ENCODE results near the gene PTGDS.

The PTGDS gene

DNA sequence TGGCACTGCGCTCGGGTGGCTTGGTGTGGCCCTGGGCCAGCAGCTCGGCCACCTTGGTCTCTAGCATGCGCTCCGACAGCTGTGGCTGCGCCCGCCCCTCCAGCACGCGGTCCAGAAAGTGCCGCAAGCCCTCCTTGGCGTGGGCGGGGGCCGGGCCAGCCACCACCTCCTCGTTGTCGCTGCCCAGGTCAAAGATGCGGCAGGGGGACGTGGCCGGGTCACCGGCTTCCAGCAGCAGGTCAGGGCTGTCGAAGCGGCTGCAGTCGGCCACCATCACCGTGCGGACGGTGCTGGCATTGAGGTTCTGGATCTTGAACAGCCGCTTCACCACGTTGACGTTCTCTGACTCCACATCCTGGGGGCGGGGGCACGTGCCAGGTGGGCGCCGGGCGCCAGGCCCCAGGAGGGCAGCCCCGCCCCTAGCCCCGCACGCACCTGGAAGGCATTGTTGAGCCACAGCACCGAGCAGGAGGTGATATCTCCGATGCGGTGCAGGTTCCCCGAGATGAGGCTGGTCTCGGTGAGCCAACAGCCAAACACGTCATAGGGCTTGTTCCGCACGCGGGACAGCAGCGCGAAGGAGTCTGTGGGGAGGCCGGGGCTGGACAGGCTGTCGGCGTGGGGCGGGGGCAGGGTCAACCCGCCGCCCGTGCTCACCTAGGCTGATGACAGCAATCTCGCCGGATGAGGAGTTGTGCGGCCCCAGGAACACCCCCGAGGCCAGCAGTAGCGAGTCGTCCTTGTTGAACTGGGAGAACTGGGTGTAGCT, 35.0 kb upstream of the PTGDS start:
- Mint-ChIP-seq H3K27ac (no peak overlapping the region), H3K36me3 (ENCODE audit: low read depth) (peaks cover 24% of the 10 kb centered on the region), H3K4me1 (ENCODE audit: low read depth) (peaks cover 7% of the 10 kb centered on the region), H3K27me3 (ENCODE audit: low read depth) (no peaks in the 10 kb centered on the region), H3K4me3 (peak overlapping the region; percentile 79), H3K9me3 (no peaks in the 10 kb centered on the region)
- no peak for DNase-seq (ENCODE audit: low spot score)

DNA sequence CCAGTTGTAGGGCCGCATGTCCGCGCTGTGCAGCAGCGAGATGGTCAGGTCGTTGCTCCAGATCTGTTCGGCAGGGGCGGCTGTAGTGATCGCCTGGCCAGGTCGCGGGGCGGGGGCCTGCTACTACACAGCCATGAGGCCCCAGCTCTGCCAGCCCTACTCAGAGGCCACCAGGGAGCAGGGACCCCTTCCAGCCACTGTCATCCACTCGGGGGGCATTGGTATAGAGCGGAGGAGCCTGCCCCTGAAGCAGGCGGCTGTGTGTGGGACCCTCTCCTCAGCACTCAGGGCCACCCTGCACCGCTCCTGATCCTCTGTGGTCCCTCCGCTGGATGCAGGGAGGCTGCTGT, 34.4 kb upstream of the PTGDS start:
- DNase-seq (ENCODE audit: low spot score): no peak
- H3K36me3 Mint-ChIP-seq (ENCODE audit: low read depth): peaks cover 21% of the 10 kb centered on the region
- peak overlapping the region; percentile 79 for H3K4me3 Mint-ChIP-seq
- H3K9me3 Mint-ChIP-seq: no peaks in the 10 kb centered on the region
- H3K27ac Mint-ChIP-seq: no peak overlapping the region
- peaks cover 7% of the 10 kb centered on the region for H3K4me1 Mint-ChIP-seq (ENCODE audit: low read depth)
- no peaks in the 10 kb centered on the region for H3K27me3 Mint-ChIP-seq (ENCODE audit: low read depth)

DNA sequence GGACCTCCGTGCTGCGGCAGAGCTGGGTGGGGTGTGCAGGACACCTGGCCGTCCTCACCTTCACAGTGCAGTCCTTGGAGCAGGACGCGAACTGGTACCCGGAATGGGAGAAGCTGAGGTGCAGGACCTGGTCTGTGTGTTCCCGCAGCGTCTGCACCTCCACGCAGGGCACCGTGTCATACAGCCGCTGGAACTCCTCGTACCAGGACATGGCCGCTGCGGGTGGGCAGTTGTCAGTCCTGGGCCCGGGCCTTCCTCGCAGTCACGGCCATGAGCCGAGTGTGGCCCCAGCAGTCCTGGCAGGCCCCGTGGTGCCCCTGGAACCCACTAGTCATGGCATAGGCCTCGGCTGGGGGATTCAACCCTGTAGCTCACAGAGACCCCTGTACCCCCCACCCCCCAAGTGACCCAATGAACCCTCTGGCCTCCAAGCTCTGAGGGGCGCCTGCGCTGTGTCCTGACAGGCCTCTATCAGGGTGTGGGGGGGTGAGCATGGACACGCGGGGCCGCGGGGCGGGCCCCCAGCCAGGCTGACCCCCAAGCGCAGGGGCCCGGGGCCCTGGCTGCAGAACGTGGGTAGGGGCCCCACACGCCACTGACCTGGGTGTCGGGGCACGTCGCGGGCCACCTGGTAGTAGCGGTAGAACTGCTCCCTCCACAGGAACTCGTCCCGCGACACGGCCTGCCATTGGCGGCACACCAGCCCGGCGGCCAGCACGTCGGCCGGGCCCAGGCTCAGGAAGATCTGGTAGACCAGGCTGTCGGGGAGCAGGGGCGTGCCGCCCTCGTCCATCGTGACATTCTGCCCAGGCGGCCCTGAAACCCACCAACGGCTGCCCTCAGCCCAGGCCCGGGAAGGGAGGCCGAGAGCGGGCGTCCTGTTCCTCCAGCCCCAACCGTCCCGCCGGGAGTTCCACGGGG, 33.8 kb upstream of the PTGDS start:
- peak overlapping the region; percentile 79 for H3K4me3 Mint-ChIP-seq
- H3K27ac Mint-ChIP-seq: peak overlapping the region; percentile 84
- DNase-seq (ENCODE audit: low spot score): peak; percentile 42
- H3K4me1 Mint-ChIP-seq (ENCODE audit: low read depth): peaks cover 6% of the 10 kb centered on the region
- H3K9me3 Mint-ChIP-seq: no peaks in the 10 kb centered on the region
- H3K36me3 Mint-ChIP-seq (ENCODE audit: low read depth): peaks cover 19% of the 10 kb centered on the region
- no peaks in the 10 kb centered on the region for H3K27me3 Mint-ChIP-seq (ENCODE audit: low read depth)

DNA sequence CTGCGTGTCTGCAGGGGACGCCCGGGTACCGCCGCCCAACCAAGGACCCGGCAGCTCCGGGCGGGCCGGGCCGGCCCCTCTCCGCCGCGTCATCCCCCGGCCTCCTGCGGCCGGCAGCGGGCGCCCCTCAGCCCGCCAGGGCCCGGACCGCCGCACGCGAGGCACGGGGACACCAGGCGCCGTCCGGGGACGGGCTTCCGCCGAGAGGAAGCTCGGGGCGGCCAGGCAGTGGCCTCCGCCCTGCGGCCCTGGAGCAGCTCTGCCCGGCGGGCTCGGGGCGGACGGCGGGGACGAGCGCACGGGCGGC, 33.1 kb upstream of the PTGDS start:
- peaks cover 5% of the 10 kb centered on the region for H3K4me1 Mint-ChIP-seq (ENCODE audit: low read depth)
- no peak for DNase-seq (ENCODE audit: low spot score)
- H3K27ac Mint-ChIP-seq: no peak overlapping the region
- H3K36me3 Mint-ChIP-seq (ENCODE audit: low read depth): peaks cover 16% of the 10 kb centered on the region
- no peaks in the 10 kb centered on the region for H3K27me3 Mint-ChIP-seq (ENCODE audit: low read depth)
- H3K9me3 Mint-ChIP-seq: no peaks in the 10 kb centered on the region
- peak overlapping the region; percentile 79 for H3K4me3 Mint-ChIP-seq

DNA sequence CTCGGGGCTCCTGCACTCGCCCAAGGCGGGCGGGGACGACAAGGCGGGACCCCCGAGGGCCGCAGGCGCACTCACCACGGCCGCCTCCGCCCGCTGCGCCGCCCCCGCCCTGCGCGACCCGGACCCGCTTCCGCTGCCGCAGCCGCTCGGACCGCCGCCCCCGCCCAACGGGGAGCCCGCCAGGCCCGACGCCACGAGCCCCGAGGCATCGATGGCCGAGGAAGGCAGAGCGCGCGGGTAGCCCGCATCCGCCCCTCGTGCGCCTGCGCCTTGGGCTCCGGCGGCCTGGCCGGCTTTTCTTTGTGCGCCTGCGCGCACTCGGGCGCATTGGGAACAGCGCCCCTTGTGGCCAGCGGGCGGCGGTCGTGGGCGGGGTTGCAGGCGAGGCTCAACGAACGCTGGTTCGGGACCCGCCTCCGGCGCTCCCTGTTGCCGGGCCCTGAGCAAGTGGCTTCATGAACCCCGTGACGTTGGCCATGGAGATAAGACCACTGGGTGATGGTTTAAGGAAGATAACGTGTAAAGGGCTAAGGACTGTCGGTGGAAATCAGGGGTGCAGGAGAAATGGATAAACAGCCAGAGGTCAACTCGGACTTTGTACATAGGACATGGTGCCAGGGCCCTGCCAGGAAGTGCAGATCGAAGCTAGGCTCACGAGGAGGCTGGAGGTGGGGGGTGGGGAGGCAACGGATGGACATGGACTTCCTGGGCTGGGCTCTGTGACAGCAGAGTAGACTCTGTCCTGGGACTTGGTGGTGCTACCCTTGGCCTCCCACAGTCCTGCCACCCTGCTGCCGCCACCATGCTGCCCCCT, 32.6 kb upstream of the PTGDS start, which contains the start of the genes C8G and FBXW5:
Gene C8G, plus strand, starts transcription at position 725 of the 814 bp plus-strand sequence. Its CDS starts 78 bp downstream, at position 803.
Gene FBXW5, minus strand, starts transcription at position 220 of the 814 bp plus-strand sequence. CDS start 655 bp downstream, outside the sequence.
- peak within 1 kb of the TSS; percentile 84 for H3K27ac Mint-ChIP-seq

DNA sequence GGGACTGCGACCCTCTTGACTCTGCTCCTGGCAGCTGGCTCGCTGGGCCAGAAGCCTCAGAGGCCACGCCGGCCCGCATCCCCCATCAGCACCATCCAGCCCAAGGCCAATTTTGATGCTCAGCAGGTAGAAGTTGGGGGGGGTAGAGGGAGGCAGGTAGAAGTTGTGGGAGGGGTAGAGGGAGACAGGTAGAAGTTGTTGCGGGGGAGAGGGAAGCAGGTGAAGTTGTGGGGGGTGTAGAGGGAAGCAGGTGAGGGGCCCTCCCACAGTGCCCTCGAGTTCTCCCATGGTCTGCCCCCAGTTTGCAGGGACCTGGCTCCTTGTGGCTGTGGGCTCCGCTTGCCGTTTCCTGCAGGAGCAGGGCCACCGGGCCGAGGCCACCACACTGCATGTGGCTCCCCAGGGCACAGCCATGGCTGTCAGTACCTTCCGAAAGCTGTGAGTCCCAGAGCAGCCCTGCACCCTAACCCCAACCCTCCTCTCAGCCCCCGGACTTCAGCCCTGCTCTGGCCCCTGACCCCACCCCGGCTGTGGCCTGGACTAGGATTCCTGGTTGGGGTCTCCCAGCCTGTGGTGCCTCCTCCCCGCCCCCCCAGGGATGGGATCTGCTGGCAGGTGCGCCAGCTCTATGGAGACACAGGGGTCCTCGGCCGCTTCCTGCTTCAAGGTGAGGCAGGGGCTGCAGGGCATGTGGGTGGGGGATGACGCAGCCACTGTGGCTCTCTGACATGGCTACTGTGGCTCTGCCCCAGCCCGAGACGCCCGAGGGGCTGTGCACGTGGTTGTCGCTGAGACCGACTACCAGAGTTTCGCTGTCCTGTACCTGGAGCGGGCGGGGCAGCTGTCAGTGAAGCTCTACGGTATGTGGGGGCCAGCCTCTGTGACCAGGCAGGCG, 31.7 kb upstream of the PTGDS start:
- DNase-seq (ENCODE audit: low spot score): no peak

More for the DNA sequence above, 32.6 kb upstream of the PTGDS start, which contains the start of the genes C8G and FBXW5:
- Mint-ChIP-seq H3K36me3 (ENCODE audit: low read depth) (peaks cover 12% of the 10 kb centered on the region), H3K4me3 (peak within 1 kb of the TSS; percentile 79), H3K4me1 (ENCODE audit: low read depth) (peaks cover 5% of the 10 kb centered on the region), H3K27me3 (ENCODE audit: low read depth) (no peaks in the 10 kb centered on the region), H3K9me3 (no peaks in the 10 kb centered on the region)
- peak; percentile 97 for DNase-seq (ENCODE audit: low spot score)

DNA sequence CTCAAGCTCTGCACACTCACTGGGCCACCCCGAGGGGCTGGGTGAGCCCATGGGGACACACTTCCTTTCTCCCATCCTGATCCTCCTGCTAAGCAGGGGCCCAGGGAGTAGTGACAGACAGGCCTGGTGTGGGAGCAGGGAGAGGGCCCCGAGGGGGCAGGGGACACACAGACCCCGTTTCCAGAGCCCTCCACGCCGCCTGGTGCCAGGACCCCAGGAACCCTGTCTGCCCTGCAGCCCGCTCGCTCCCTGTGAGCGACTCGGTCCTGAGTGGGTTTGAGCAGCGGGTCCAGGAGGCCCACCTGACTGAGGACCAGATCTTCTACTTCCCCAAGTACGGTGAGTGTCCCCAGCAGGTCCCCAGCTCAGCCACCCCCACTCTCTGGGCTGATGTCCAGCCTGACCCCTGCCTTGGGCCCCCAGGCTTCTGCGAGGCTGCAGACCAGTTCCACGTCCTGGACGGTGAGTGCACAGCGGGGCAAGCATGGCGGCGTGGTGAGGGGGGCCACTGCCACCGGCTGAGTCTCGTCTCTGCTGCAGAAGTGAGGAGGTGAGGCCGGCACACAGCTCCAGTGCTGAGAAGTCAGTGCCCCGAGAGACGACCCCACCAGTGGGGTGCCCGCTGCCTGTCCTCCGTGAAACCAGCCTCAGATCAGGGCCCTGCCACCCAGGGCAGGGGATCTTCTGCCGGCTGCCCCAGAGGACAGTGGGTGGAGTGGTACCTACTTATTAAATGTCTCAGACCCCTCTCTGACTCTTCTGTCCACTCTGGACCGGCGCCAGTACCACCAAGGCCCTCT, 30.9 kb upstream of the PTGDS start:
- Mint-ChIP-seq H3K9me3 (no peaks in the 10 kb centered on the region), H3K36me3 (ENCODE audit: low read depth) (peaks cover 4% of the 10 kb centered on the region), H3K4me3 (no peak overlapping the region), H3K27ac (no peak overlapping the region), H3K27me3 (ENCODE audit: low read depth) (no peaks in the 10 kb centered on the region), H3K4me1 (ENCODE audit: low read depth) (peaks cover 5% of the 10 kb centered on the region)
- no peak for DNase-seq (ENCODE audit: low spot score)

More for the DNA sequence above, 31.7 kb upstream of the PTGDS start:
- H3K4me3 Mint-ChIP-seq: no peak overlapping the region
- H3K4me1 Mint-ChIP-seq (ENCODE audit: low read depth): peaks cover 5% of the 10 kb centered on the region
- peaks cover 8% of the 10 kb centered on the region for H3K36me3 Mint-ChIP-seq (ENCODE audit: low read depth)
- no peak overlapping the region for H3K27ac Mint-ChIP-seq
- no peaks in the 10 kb centered on the region for H3K9me3 Mint-ChIP-seq
- no peaks in the 10 kb centered on the region for H3K27me3 Mint-ChIP-seq (ENCODE audit: low read depth)

DNA sequence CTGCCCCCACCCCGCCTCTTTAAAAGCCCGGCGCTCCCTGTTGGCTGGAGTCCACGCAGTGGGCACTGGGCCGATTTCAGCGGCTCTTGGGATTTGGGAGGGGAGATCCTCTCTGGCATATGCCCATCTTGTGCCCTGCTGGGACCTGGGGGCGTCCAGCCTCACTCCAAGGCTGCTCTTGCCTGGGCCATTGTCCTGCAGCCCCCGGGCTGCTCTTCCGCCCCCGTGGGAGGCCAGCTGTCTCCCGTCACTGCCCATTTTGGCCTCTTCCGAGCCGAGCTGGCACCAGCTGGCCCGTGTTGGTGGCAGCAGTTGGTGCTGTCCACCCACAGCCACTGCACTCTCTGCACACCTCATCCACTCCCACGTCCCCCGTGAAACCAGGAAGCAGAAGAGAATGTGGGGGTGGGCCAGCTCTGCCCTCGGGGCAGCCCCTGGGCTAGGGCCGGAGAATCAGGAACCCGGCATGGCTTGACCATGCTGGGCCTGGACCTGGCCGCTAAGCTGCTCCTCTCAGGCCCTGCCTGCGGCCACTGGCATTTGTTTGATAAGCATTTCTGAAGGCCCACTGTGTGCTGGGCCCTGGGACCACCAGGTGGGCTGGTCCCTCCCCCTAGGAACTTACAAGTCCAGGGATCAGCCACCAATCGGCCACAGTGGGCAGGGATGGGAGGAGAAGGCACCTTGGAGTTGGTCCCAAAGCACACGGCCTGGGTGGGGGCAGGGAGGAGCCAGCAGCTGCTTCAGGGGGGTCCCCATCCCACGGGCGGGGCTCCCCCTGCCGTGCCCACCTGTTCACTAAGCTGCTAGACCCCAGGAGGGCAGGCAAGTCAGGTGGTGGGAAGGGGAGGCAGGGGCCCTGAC, 30.0 kb upstream of the PTGDS start:
- no peak overlapping the region for H3K27ac Mint-ChIP-seq
- H3K27me3 Mint-ChIP-seq (ENCODE audit: low read depth): no peaks in the 10 kb centered on the region
- no peak overlapping the region for H3K4me3 Mint-ChIP-seq
- H3K4me1 Mint-ChIP-seq (ENCODE audit: low read depth): peaks cover 4% of the 10 kb centered on the region
- no peaks in the 10 kb centered on the region for H3K36me3 Mint-ChIP-seq (ENCODE audit: low read depth)
- H3K9me3 Mint-ChIP-seq: no peaks in the 10 kb centered on the region
- DNase-seq (ENCODE audit: low spot score): no peak

DNA sequence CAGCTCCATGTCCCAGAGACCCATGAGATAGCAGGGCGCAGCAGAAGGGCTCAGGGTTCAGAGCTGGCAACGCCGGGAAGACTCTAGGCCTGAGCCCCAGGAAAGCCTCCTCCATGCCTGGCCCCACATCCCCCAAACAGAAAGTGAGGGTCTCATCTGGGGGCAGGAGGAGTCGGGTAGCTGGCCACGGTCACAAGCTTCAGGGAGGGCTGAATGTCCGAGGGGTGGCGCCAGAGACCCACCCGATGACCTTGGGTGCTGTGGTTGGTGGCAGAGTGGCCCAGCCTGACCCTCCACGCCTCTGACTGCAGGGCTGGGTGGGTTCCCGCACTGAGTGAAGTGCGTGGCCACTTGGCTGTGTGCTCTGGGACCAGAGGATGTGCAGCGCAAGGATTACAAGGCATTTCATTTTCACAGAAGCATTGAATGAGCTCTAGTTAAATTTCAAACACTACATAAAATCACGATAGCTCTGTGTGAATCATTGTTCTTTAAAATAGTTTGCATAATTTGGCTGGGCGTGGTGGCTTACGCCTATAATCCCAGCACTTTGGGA, 29.3 kb upstream of the PTGDS start:
- Mint-ChIP-seq H3K9me3 (no peaks in the 10 kb centered on the region), H3K36me3 (ENCODE audit: low read depth) (no peaks in the 10 kb centered on the region), H3K4me3 (peak overlapping the region; percentile 34), H3K27ac (peak overlapping the region; percentile 15), H3K27me3 (ENCODE audit: low read depth) (no peaks in the 10 kb centered on the region), H3K4me1 (ENCODE audit: low read depth) (peaks cover 4% of the 10 kb centered on the region)
- DNase-seq (ENCODE audit: low spot score): no peak

DNA sequence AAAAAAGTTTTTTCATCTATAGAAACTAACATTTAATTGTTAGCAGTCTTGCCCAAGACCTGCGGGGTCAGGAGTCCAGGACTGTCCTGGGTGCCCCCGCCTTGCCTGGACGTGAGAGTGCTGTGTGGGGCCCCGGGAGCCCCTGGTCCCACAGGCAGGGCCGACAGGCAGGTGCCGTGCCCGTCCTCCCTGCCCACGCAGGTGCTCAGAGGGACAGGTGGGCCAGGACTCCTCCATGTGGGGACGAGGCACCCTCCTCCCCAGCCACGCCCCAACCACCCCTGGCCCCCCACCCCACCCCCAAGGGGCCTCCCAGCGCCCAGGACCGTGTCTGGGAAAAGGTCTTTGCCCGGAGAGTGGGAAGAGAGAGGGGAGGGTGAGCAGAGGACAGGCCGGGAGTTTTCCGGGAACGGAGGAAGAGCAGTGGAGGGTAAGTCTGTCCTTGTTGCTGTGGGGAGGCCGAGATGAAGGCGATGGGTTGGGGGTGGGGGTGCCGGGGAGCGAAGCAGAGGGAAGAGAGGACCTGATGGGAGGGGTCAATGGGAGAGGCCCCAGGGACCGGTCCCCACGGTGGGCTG, 28.0 kb upstream of the PTGDS start:
- Mint-ChIP-seq H3K4me1 (ENCODE audit: low read depth) (peaks cover 4% of the 10 kb centered on the region), H3K4me3 (peak overlapping the region; percentile 87), H3K27me3 (ENCODE audit: low read depth) (no peaks in the 10 kb centered on the region), H3K27ac (peak overlapping the region; percentile 81), H3K36me3 (ENCODE audit: low read depth) (no peaks in the 10 kb centered on the region), H3K9me3 (no peaks in the 10 kb centered on the region)
- DNase-seq (ENCODE audit: low spot score): no peak
